ENCODE data around the gene SHC3. TPM values are rescaled to one million over a fixed set of nuclear protein-coding genes. Genes with fewer than 3 reads are reported as not detected.
A peak's percentile ranks its signal among the peaks of the same experiment; 100 is the strongest.

SHC3 gene
- total RNA-seq, 1 donor = 26.5 TPM

DNA sequence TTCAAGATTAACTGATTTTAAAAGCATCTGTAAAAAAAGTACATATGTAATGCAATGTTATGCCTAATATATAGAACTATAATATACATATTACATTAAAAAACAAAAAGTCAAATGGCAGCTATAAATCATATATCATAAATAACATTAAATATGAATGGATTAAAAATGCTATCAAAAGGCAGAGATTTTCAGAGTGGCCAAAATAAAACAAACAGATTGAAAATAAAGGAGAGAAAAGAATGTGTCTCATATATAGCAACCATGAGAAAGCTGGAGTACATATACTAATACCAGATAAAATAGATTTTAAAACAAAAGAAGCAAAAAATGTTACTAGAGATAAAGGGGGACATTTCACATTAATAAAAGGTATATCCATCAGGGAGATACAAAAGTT, 148.8 kb downstream of the SHC3 start:
- TF ChIP-seq, protein P1, sequence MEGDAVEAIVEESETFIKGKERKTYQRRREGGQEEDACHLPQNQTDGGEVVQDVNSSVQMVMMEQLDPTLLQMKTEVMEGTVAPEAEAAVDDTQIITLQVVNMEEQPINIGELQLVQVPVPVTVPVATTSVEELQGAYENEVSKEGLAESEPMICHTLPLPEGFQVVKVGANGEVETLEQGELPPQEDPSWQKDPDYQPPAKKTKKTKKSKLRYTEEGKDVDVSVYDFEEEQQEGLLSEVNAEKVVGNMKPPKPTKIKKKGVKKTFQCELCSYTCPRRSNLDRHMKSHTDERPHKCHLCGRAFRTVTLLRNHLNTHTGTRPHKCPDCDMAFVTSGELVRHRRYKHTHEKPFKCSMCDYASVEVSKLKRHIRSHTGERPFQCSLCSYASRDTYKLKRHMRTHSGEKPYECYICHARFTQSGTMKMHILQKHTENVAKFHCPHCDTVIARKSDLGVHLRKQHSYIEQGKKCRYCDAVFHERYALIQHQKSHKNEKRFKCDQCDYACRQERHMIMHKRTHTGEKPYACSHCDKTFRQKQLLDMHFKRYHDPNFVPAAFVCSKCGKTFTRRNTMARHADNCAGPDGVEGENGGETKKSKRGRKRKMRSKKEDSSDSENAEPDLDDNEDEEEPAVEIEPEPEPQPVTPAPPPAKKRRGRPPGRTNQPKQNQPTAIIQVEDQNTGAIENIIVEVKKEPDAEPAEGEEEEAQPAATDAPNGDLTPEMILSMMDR (IDR thresholded peaks at IDR 0.05; ENCODE audit: insufficient read depth, low read length) = no peak
- no peak for DNase-seq (ENCODE audit: low read depth)
- no peak overlapping the region for H3K4me3 ChIP-seq (ENCODE audit: low read depth, low read length)

DNA sequence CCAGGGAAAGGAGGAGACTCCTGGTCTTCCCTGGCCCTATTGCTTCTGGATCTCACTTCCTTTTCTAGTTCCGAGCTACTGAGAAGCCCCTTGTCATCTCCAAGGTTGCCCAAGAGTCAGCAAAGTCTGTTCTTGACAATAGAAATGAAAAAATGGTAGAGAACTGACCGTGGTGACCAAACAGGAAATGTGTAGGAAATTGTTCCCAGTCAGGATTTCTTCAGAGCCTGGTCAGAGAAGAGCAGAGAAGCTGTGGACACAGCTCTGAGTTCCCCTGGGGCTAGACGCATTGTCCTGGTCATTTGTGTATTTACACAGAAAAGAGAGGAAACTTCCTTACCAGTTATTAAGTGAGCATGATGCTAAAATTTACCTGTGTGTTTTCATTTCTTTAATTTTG, 151.7 kb downstream of the SHC3 start:
- H3K4me3 ChIP-seq (ENCODE audit: low read depth, low read length) = no peak overlapping the region
- TF ChIP-seq, protein P1 (IDR thresholded peaks at IDR 0.05; ENCODE audit: insufficient read depth, low read length) = no peak
- no peak for DNase-seq (ENCODE audit: low read depth)

GRCh38 chr9:89025553-89025952, 153.1 kb downstream of the SHC3 start:
- H3K4me3 ChIP-seq (ENCODE audit: low read depth, low read length) = no peak overlapping the region
- peak; percentile 61 for DNase-seq (ENCODE audit: low read depth)
- TF ChIP-seq, protein P1 (IDR thresholded peaks at IDR 0.05; ENCODE audit: insufficient read depth, low read length) = no peak

GRCh38 chr9:89024727-89025126, 153.9 kb downstream of the SHC3 start:
- DNase-seq (ENCODE audit: low read depth) = no peak
- TF ChIP-seq, protein P1 (IDR thresholded peaks at IDR 0.05; ENCODE audit: insufficient read depth, low read length) = no peak
- H3K4me3 ChIP-seq (ENCODE audit: low read depth, low read length) = no peak overlapping the region

DNA sequence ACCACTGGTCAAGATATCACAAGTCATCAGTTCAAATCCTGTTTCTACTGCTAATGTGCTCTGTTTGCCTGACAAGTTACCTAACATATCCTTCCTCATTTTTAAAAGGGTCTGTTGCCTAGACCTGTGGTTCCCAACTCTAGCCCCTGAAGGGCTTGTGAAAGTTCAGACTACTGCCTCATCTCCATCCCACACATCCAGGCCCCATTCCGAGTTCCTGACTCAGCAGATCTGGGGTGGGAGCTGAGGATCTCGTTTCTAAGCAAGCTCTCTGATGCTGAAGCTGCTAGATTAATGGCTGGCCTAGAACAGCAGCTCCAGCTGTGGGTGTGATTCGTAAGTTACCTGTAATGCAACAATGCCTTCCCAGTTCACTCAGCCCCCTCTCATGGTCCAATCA, 154.9 kb downstream of the SHC3 start:
- DNase-seq (ENCODE audit: low read depth) = peak; percentile 41
- TF ChIP-seq, protein P1 (IDR thresholded peaks at IDR 0.05; ENCODE audit: insufficient read depth, low read length) = no peak
- H3K4me3 ChIP-seq (ENCODE audit: low read depth, low read length) = no peak overlapping the region

DNA sequence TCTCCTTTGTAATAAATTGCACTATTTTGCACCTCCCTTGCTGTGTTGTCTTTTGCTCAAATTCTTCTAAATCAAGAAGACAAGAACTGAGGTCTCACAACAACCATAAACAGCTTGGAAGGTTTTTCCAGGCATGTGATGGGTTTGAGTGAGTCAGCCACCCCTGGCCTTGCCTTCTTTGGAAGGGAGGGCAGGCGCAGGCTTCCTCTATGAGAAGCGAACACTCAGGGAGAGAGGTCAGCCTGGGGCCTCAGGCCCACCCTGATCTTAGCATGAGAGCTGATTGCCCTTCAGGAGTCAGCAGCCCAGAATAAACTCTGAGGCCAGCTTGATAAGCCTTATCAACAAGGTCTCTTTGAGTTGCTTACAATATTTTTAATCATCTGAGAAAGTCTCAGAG, 155.7 kb downstream of the SHC3 start:
- TF ChIP-seq, protein P1 (IDR thresholded peaks at IDR 0.05; ENCODE audit: insufficient read depth, low read length) = no peak
- no peak overlapping the region for H3K4me3 ChIP-seq (ENCODE audit: low read depth, low read length)
- peak; percentile 87 for DNase-seq (ENCODE audit: low read depth)

GRCh38 chr9:89022001-89022759, 156.4 kb downstream of the SHC3 start:
- DNase-seq (ENCODE audit: low read depth) = peak; percentile 94
- TF ChIP-seq, protein P1 (IDR thresholded peaks at IDR 0.05; ENCODE audit: insufficient read depth, low read length) = no peak
- no peak overlapping the region for H3K4me3 ChIP-seq (ENCODE audit: low read depth, low read length)

All from fibroblast of the aortic adventitia (primary cell).